Skin of body (tissue), 2 donors: ENCODE measurements around the gene TCF12. TPM values are rescaled to one million over a fixed set of nuclear protein-coding genes. Genes with fewer than 3 reads are reported as not detected.
"Not testable (repeated sequence)": the region's sequence is repeated elsewhere in the genome, so short reads cannot be mapped to it uniquely, and the experiment has no call there.

Source experiments
- DNase-seq: peaks from one replicate; lab custom pipeline; 2025; lab: John Stamatoyannopoulos, UW
- total RNA-seq: library from RNA; depleted of rRNA; stranded (reverse); fragments of >200 nt; gene quantifications from one replicate; pipeline ENCODE4 v1.2.3, GENCODE V29; 2014

The TCF12 gene
- total RNA-seq, 1 donor from 2014 or later = 184 TPM

GRCh38 chr15:56977232-56977631 is 58.8 kb downstream of the TCF12 start:
- DNase-seq = no peak

- DNase-seq = no peak
Observed at GRCh38 chr15:56978898-56979662, 60.6 kb downstream of the TCF12 start.

- DNase-seq = no peak
Observed at GRCh38 chr15:56980473-56980872, 62.0 kb downstream of the TCF12 start.

- DNase-seq = no peak
Observed at GRCh38 chr15:56981160-56981559, 62.7 kb downstream of the TCF12 start.

- no peak for DNase-seq
Observed at GRCh38 chr15:56982987-56983386, 64.5 kb downstream of the TCF12 start.

- DNase-seq = no peak
Observed at GRCh38 chr15:56984681-56985481, 66.4 kb downstream of the TCF12 start.

- no peak for DNase-seq
Observed at GRCh38 chr15:56985856-56986255, 67.4 kb downstream of the TCF12 start.

- DNase-seq = no peak
Observed at GRCh38 chr15:56987286-56987685, 68.8 kb downstream of the TCF12 start.

GRCh38 chr15:56988219-56988618 is 69.8 kb downstream of the TCF12 start:
- DNase-seq = no peak

GRCh38 chr15:56989411-56989924 is 71.0 kb downstream of the TCF12 start:
- DNase-seq = no peak

- no peak for DNase-seq
Observed at GRCh38 chr15:56991017-56991416, 72.6 kb downstream of the TCF12 start.

- no peak for DNase-seq
Observed at GRCh38 chr15:56992725-56993124, 74.3 kb downstream of the TCF12 start.

GRCh38 chr15:56994280-56994679 is 75.8 kb downstream of the TCF12 start:
- no peak for DNase-seq

- DNase-seq = no peak
Observed at GRCh38 chr15:56996093-56996492, 77.6 kb downstream of the TCF12 start.

GRCh38 chr15:56996746-56997470 is 78.5 kb downstream of the TCF12 start:
- DNase-seq = no peak

- no peak for DNase-seq
Observed at GRCh38 chr15:57003418-57003817, 85.0 kb downstream of the TCF12 start.

GRCh38 chr15:57005244-57005643 is 86.8 kb downstream of the TCF12 start:
- DNase-seq = no peak

- not testable (repeated sequence) for DNase-seq
Observed at GRCh38 chr15:57007797-57008196, 89.4 kb downstream of the TCF12 start.

GRCh38 chr15:57010724-57011123 is 92.3 kb downstream of the TCF12 start:
- DNase-seq = no peak

GRCh38 chr15:57012556-57012955 is 94.1 kb downstream of the TCF12 start:
- DNase-seq = no peak

- DNase-seq = not testable (repeated sequence)
Observed at GRCh38 chr15:57014896-57015295, 96.5 kb downstream of the TCF12 start.

GRCh38 chr15:57015360-57015759 is 96.9 kb downstream of the TCF12 start:
- no peak for DNase-seq
